ENCODE measurements around the gene UBXN6. TPM values are rescaled to one million over a fixed set of nuclear protein-coding genes. Genes with fewer than 3 reads are reported as not detected.

UBXN6 gene
- total RNA-seq, 1 experiment from 2014 or later, result 76.5 TPM

DNA sequence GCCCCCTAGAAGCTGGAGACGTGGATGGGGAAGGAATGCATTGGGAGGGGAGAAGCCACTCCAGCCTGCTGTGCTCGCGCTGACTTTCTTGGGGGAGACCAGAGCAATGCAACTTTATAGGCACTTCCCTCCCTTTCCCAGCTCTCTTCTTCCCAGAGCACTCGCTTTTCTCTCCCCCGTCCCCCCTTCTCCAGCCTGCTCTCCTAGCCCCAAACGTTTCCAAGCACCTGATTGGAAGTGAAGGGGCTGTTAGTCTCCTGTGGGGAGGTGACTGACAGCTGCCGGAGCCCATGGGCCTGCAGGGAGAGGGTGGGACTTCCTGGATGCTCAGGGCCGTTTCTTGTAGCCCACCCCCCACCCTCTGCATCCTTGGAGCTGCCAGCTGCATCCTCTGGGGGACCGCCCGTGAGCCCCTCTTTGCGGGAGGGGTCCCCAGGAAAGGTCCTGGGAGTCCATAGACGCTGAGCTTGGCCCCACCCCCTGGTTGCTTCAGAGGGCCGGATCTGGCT is 17.0 kb upstream of the UBXN6 start:
- no TSS peak for BruUV-seq (replicated peaks)
- ChIA-PET RAD21 (ENCODE audit: low non-redundant PET in 1 of 2, low total read pairs in 2 of 2, uncharacterized antibody in 2 of 2, unreplicated experiment in 2 of 2) (no interaction called here), POLR2A (no interaction called here)

More for the DNA sequence above, 17.0 kb upstream of the UBXN6 start:
- Histone ChIP-seq H3K4me3 (replicated peaks in 1 of 2; ENCODE audit: low read depth in 1 of 2, low read length in 2 of 2) (no peak overlapping the region), H3K27me3 (ENCODE audit: insufficient read depth, low read length) (no peaks in the 10 kb centered on the region), H3K36me3 (ENCODE audit: control insufficient read depth in 1 of 2, insufficient read depth in 2 of 2, low read length in 2 of 2) (peaks cover 11 to 18% of the 10 kb centered on the region in 2 experiments), H3K9me2 (ENCODE audit: insufficient read depth) (no peaks in the 10 kb centered on the region), H3K4me1 (ENCODE audit: control insufficient read depth in 1 of 2, insufficient read depth in 2 of 2, low read length in 2 of 2) (peaks cover 14 to 29% of the 10 kb centered on the region in 2 experiments), H3K4me2 (ENCODE audit: low read length) (peak overlapping the region; percentile 99), H2AFZ (ENCODE audit: low read depth, low read length, poor library complexity, severe bottlenecking) (no peak overlapping the region), H4K20me1 (ENCODE audit: insufficient read depth) (no peaks in the 10 kb centered on the region), H3K27ac (ENCODE audit: low read depth, low read length) (peak overlapping the region; percentile 45; the same call in 1 of the 2 replicates), H3K9ac (ENCODE audit: low read length) (0 out of 2 replicates have a peak overlapping the region, but pooled peaks have one; percentile 14), H3K79me2 (ENCODE audit: insufficient read depth, low read length) (peaks cover 27% of the 10 kb centered on the region), H3K9me3 (ENCODE audit: control insufficient read depth in 1 of 2, insufficient read depth in 1 of 2, low read depth in 1 of 2, low read length in 2 of 2) (no peaks in the 10 kb centered on the region)
- no peak for TF ChIP-seq JUND (IDR thresholded peaks at IDR 0.05)
- no peak for TF ChIP-seq ELF1 (IDR thresholded peaks at IDR 0.05; ENCODE audit: borderline replicate concordance, low read depth)
- no peak for TF ChIP-seq EZH2phosphoT487 (IDR thresholded peaks at IDR 0.05; ENCODE audit: borderline replicate concordance)
- no peak for TF ChIP-seq RAD21 (IDR thresholded peaks at IDR 0.05; ENCODE audit: low read depth)
- TF ChIP-seq, protein P1, sequence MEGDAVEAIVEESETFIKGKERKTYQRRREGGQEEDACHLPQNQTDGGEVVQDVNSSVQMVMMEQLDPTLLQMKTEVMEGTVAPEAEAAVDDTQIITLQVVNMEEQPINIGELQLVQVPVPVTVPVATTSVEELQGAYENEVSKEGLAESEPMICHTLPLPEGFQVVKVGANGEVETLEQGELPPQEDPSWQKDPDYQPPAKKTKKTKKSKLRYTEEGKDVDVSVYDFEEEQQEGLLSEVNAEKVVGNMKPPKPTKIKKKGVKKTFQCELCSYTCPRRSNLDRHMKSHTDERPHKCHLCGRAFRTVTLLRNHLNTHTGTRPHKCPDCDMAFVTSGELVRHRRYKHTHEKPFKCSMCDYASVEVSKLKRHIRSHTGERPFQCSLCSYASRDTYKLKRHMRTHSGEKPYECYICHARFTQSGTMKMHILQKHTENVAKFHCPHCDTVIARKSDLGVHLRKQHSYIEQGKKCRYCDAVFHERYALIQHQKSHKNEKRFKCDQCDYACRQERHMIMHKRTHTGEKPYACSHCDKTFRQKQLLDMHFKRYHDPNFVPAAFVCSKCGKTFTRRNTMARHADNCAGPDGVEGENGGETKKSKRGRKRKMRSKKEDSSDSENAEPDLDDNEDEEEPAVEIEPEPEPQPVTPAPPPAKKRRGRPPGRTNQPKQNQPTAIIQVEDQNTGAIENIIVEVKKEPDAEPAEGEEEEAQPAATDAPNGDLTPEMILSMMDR (IDR thresholded peaks at IDR 0.05 in 2 of 3, conservative IDR thresholded peaks at IDR 0.05 in 1 of 3; ENCODE audit: borderline replicate concordance in 1 of 3, insufficient read depth in 1 of 3, low read depth in 2 of 3, low read length in 2 of 3), result no peak
- no peak for TF ChIP-seq FOSL1 (IDR thresholded peaks at IDR 0.05; ENCODE audit: low read depth)
- CTCF ChIA-PET, result no interaction called here
- intact Hi-C loops (cut with micrococcal nuclease), result no loop called here
- ATAC-seq (no peak), DNase-seq (ENCODE audit: low read depth, low spot score) (no peak)
